Measurements from ENCODE around the gene LPAR5.

DNA sequence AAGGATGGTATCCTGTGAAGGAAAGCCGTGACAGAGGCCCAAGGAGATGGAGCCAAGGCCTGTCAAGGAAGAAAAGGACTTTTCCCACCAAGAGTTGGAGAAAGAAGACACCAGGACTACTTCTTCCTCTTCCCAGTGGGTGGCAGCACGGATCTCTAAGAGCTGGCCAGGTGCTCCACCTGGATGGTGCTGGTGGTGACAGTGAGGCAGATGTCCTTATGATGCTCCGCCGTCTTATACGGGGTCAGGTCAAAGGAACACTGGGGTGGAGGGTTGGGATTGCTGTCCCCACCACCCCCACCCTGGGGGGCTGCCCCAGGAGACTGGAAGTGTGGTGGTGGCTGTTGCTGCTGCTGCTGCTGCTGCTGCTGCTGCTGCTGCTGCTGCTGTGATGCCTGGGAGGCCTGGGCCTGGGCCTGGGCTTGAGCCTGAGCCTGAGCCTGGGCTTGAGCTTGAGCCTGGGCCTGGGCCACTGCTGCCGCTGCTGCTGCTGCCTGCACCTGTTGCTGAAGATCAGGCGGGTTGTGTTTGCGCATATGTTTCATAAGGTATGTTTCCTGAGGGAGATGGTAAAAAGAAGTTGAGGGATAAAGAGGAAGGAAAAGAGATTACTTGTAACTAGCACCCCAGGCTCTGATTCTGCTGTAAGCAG lies 31.9 kb upstream of the LPAR5 start:
- TF ChIP-seq, protein P1, sequence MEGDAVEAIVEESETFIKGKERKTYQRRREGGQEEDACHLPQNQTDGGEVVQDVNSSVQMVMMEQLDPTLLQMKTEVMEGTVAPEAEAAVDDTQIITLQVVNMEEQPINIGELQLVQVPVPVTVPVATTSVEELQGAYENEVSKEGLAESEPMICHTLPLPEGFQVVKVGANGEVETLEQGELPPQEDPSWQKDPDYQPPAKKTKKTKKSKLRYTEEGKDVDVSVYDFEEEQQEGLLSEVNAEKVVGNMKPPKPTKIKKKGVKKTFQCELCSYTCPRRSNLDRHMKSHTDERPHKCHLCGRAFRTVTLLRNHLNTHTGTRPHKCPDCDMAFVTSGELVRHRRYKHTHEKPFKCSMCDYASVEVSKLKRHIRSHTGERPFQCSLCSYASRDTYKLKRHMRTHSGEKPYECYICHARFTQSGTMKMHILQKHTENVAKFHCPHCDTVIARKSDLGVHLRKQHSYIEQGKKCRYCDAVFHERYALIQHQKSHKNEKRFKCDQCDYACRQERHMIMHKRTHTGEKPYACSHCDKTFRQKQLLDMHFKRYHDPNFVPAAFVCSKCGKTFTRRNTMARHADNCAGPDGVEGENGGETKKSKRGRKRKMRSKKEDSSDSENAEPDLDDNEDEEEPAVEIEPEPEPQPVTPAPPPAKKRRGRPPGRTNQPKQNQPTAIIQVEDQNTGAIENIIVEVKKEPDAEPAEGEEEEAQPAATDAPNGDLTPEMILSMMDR (IDR thresholded peaks at IDR 0.05) = 0 out of 2 replicates have a peak, but pooled peaks have one; percentile 29
- TF ChIP-seq POLR2AphosphoS5 (IDR thresholded peaks at IDR 0.05; ENCODE audit: low read depth, low read length) (no peak), MXI1 (IDR thresholded peaks at IDR 0.05; ENCODE audit: low read depth, low read length) (no peak), FOSL2 (IDR thresholded peaks at IDR 0.05; ENCODE audit: borderline replicate concordance, low read depth) (no peak), ZBTB33 (IDR thresholded peaks at IDR 0.05; ENCODE audit: borderline replicate concordance, low read depth) (no peak), RAD21 (IDR thresholded peaks at IDR 0.05; ENCODE audit: low read length) (no peak), TAF1 (IDR thresholded peaks at IDR 0.05; ENCODE audit: borderline replicate concordance, low read depth, low read length) (no peak), JUND (IDR thresholded peaks at IDR 0.05) (no peak)
